OCI-LY7 (cell line): ENCODE measurements around the gene OR13J1.

Experiments used
- CTCF ChIP-seq: fragments of 200-600 bp; sonication (generic); conservative IDR thresholded peaks from 2 replicates; pipeline ENCODE4 v1.5.1; 2014; ENCODE audit warnings: mild to moderate bottlenecking, antibody characterized with exemption, low read length, moderate library complexity, mixed read lengths
- EZH2phosphoT487 ChIP-seq: fragments of 200-600 bp; sonication (generic); IDR thresholded peaks from 2 replicates; pipeline ENCODE4 v1.6.1; 2018; ENCODE audit warnings: low read depth, borderline replicate concordance, mild to moderate bottlenecking, mixed run types, antibody characterized with exemption, low read length, moderate library complexity, mixed read lengths

DNA sequence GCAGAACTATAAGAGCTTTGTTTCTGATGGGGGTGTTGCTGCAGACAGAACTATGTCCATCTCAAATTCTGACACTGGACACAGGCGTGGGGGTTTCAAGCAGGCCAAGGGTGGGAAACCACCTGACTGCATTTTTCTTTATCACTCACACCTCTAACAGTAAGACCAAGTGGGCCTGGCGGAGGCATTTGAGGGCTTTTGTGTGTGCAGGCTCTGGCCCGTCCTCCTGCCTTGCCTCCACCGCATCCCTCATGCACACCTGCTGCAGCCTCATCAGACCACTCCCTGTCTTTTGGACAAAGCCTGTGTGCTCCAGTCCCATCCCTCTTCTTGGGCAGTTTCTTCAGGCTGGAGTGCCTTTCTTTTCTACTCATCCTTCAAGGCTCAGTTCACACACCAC is 7.9 kb downstream of the OR13J1 start:
- TF ChIP-seq CTCF (no peak), EZH2phosphoT487 (no peak)
